B cell (primary cell): Measurements from ENCODE around the gene STEAP4. TPM values are rescaled to one million over a fixed set of nuclear protein-coding genes. Genes with fewer than 3 reads are reported as not detected.

Source experiments
- ATAC-seq: fragments of 200-7000 bp; cut with Tn5 transposase; one replicate; pipeline ENCODE4 v1.10.0; 2021; ENCODE audit warnings: low read depth, mild to moderate bottlenecking, moderate number of reproducible peaks, moderate library complexity
- CTCF ChIA-PET: fragments of 350-600 bp; sonication (Branson Sonifier 250); formaldehyde crosslinking; loops from one replicate; lab custom pipeline; 2021; ENCODE audit warnings: antibody characterized with exemption, inconsistent platforms; lab: Charles Lee
- POLR2A ChIA-PET: fragments of 350-600 bp; sonication (Branson Sonifier 250); formaldehyde crosslinking; loops from one replicate; lab custom pipeline; 2021; ENCODE audit warnings: antibody characterized with exemption; lab: Charles Lee
- DNase-seq: peaks from one replicate; pipeline ENCODE4 v3.0.0; 2013
- H2AFZ ChIP-seq: 2 replicates; pipeline ENCODE4 v1.6.1; 2012; ENCODE audit warnings: mild to moderate bottlenecking, low read depth, low read length; ENCODE audit not compliant: insufficient read depth, poor library complexity, severe bottlenecking
- H3K27ac ChIP-seq, 2 donors: 1 replicate in 1 of 2; 2 replicates in 1 of 2; pipeline ENCODE4 v1.5.1; 2012 to 2013; ENCODE audit warnings: low read length in 2 of 2, mild to moderate bottlenecking in 2 of 2, moderate library complexity in 1 of 2
- H3K27me3 ChIP-seq, 4 experiments: fragments of 200-600 bp in 1 of 4; sonication (generic) in 1 of 4; replicated peaks in 1 of 4; 1 replicate in 2 of 4; 2 replicates in 2 of 4; pipeline versions ENCODE4 v1.6.1 to v1.7.0; 2013 to 2016; ENCODE audit warnings: low read length in 3 of 4, mild to moderate bottlenecking in 2 of 4, mixed read lengths in 1 of 4, moderate library complexity in 1 of 4; ENCODE audit not compliant: insufficient read depth in 4 of 4, control insufficient read depth in 3 of 4; ENCODE audit errors: control extremely low read depth in 1 of 4
- H3K36me3 ChIP-seq, 2 experiments: replicated peaks in 1 of 2; 1 replicate in 1 of 2; 2 replicates in 1 of 2; pipeline versions ENCODE4 v1.6.1 to v1.7.1; 2013; ENCODE audit warnings: low read length in 1 of 2; ENCODE audit not compliant: insufficient read depth in 2 of 2, control insufficient read depth in 1 of 2; ENCODE audit errors: control extremely low read depth in 1 of 2, extremely low read depth in 1 of 2
- H3K4me1 ChIP-seq, 2 donors: fragments of 200-600 bp in 1 of 2; sonication (generic) in 1 of 2; 1 replicate in 1 of 2; 2 replicates in 1 of 2; pipeline versions ENCODE4 v1.5.1 to v1.6.1; 2013 to 2017; ENCODE audit warnings: low read length in 2 of 2; ENCODE audit not compliant: control insufficient read depth in 2 of 2, insufficient read depth in 2 of 2
- H3K4me2 ChIP-seq: replicated peaks from 2 replicates; pipeline ENCODE3; 2012; ENCODE audit warnings: mild to moderate bottlenecking, low read depth, low read length; ENCODE audit not compliant: poor library complexity, severe bottlenecking
- H3K4me3 ChIP-seq, 5 experiments: fragments of 200-600 bp in 1 of 5; sonication (generic) in 1 of 5; 1 replicate in 3 of 5; 2 replicates in 2 of 5; pipeline versions ENCODE4 v1.5.1 to v1.7.0; 2011 to 2016; ENCODE audit warnings: low read length in 4 of 5, mild to moderate bottlenecking in 4 of 5, low read depth in 2 of 5, control low read depth in 1 of 5, moderate library complexity in 1 of 5; ENCODE audit not compliant: insufficient read depth in 1 of 5; ENCODE audit errors: control extremely low read depth in 1 of 5, extremely low read depth in 1 of 5
- H3K79me2 ChIP-seq: fragments of 200-600 bp; sonication (generic); one replicate; pipeline ENCODE4 v1.6.0; 2016; ENCODE audit warnings: low read length; ENCODE audit not compliant: control insufficient read depth, insufficient read depth
- H3K9ac ChIP-seq: fragments of 200-600 bp; sonication (generic); 2 replicates; pipeline ENCODE4 v1.6.1; 2017; ENCODE audit warnings: mild to moderate bottlenecking, low read length, moderate library complexity
- H3K9me3 ChIP-seq, 3 donors: one replicate each; pipeline versions ENCODE4 v1.6.1 to v1.7.1; 2013; ENCODE audit warnings: low read length in 2 of 3; ENCODE audit not compliant: control insufficient read depth in 2 of 3, insufficient read depth in 1 of 3; ENCODE audit errors: control extremely low read depth in 1 of 3
- H4K20me1 ChIP-seq: 2 replicates; pipeline ENCODE4 v1.6.0; 2012; ENCODE audit warnings: mild to moderate bottlenecking, low read length; ENCODE audit not compliant: insufficient read depth, control insufficient read depth, poor library complexity, severe bottlenecking
- H3K27ac Mint-ChIP-seq: one replicate; pipeline ENCODE4 v1.8.0; 2021; ENCODE audit warnings: mixed read lengths
- H3K27me3 Mint-ChIP-seq: one replicate; pipeline ENCODE4 v1.8.0; 2021; ENCODE audit warnings: mixed read lengths
- H3K4me1 Mint-ChIP-seq: one replicate; pipeline ENCODE4 v1.8.0; 2021; ENCODE audit warnings: mixed read lengths
- H3K4me3 Mint-ChIP-seq: one replicate; pipeline ENCODE4 v1.8.0; 2021; ENCODE audit warnings: mixed read lengths
- H3K9me3 Mint-ChIP-seq: one replicate; pipeline ENCODE4 v1.8.0; 2022; ENCODE audit warnings: mixed read lengths; ENCODE audit not compliant: insufficient read depth
- EZH2 ChIP-seq: IDR thresholded peaks from 2 replicates; pipeline ENCODE4 v1.6.1; 2012; ENCODE audit warnings: borderline replicate concordance, low read depth, mild to moderate bottlenecking, moderate library complexity, low read length; ENCODE audit not compliant: insufficient read depth, poor library complexity, severe bottlenecking
- WGBS: methylation state at CpG from one replicate; pipeline ENCODE4 v1.1.5; 2013; ENCODE audit warnings: missing lambda C conversion rate; ENCODE audit not compliant: insufficient coverage; 5-methylcytosine and 5-hydroxymethylcytosine counted together
- intact Hi-C: fragments of 100-400 bp; cut with micrococcal nuclease; formaldehyde crosslinking; loops from one replicate; pipeline ENCODE4 v1.10.0; 2022
- polyA plus RNA-seq: library from polyadenylated mRNA; depleted of rRNA; stranded (reverse); fragments of >200 nt; gene quantifications from 2 replicates; pipeline ENCODE4 v1.2.3, GENCODE V29; 2012
- total RNA-seq, 2 donors: library from RNA; stranded (reverse); fragments of 120-200 nt in 1 of 2; gene quantifications; 1 replicate in 1 of 2; 2 replicates in 1 of 2; pipeline versions ENCODE4 v1.2.3 to v1.2.4, GENCODE V29; 2013 to 2022
- TF ChIP-seq, protein P1 (sequence below): fragments of 200-600 bp; IDR thresholded peaks from one replicate; pipeline ENCODE4 v1.8.0; 2022; ENCODE audit warnings: antibody characterized with exemption, mild to moderate bottlenecking

STEAP4 gene
- total and polyA plus RNA-seq, 2 donors (not counting 1 experiment from before 2014, with no cell fraction given): 0.04 TPM; not detected in 1

DNA sequence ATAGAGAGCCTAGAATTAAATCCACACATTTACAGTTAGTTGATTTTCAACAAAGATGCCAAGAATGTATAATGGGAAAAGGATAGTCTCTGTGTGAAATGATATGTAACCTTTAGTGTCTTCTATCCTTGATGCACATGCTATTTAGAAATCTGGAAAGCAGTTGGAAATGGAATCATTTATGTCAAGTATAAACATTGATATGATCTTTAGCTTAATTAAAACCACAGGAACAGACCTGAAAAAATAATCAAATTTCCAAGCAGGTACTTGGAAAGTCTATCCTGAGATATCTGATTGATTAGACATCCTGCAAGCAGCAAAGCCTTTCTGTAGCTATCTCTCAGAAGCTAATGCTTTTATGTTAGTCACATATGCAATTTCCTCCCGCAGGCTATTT, 62.4 kb downstream of the STEAP4 start:
- Histone ChIP-seq H3K79me2 (no peaks in the 10 kb centered on the region), H3K27ac (no peak overlapping the region), H3K4me3 (no peak overlapping the region), H4K20me1 (no peaks in the 10 kb centered on the region), H3K4me2 (no peak overlapping the region), H3K4me1 (no peaks in the 10 kb centered on the region), H3K9ac (no peak overlapping the region), H3K9me3 (no peaks in the 10 kb centered on the region), H3K36me3 (no peaks in the 10 kb centered on the region), H2AFZ (no peak overlapping the region), H3K27me3 (peaks cover 0 to 2% (median 0%) of the 10 kb centered on the region in 4 experiments)
- no CpG with 5 or more reads among the region's 1 CpG for WGBS
- Mint-ChIP-seq H3K4me3 (no peak overlapping the region), H3K9me3 (no peaks in the 10 kb centered on the region), H3K4me1 (no peaks in the 10 kb centered on the region), H3K27me3 (no peaks in the 10 kb centered on the region), H3K27ac (no peak overlapping the region)
- POLR2A ChIA-PET: no interaction called here
- TF ChIP-seq, protein P1, sequence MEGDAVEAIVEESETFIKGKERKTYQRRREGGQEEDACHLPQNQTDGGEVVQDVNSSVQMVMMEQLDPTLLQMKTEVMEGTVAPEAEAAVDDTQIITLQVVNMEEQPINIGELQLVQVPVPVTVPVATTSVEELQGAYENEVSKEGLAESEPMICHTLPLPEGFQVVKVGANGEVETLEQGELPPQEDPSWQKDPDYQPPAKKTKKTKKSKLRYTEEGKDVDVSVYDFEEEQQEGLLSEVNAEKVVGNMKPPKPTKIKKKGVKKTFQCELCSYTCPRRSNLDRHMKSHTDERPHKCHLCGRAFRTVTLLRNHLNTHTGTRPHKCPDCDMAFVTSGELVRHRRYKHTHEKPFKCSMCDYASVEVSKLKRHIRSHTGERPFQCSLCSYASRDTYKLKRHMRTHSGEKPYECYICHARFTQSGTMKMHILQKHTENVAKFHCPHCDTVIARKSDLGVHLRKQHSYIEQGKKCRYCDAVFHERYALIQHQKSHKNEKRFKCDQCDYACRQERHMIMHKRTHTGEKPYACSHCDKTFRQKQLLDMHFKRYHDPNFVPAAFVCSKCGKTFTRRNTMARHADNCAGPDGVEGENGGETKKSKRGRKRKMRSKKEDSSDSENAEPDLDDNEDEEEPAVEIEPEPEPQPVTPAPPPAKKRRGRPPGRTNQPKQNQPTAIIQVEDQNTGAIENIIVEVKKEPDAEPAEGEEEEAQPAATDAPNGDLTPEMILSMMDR: no peak
- no peak for TF ChIP-seq EZH2
- CTCF ChIA-PET: no interaction called here
- ATAC-seq (no peak), DNase-seq (no peak)
- intact Hi-C loops: no loop called here

GRCh38 chr7:88243345-88243909, 63.3 kb downstream of the STEAP4 start:
- Mint-ChIP-seq H3K27ac (no peak overlapping the region), H3K9me3 (no peaks in the 10 kb centered on the region), H3K4me1 (no peaks in the 10 kb centered on the region), H3K27me3 (no peaks in the 10 kb centered on the region), H3K4me3 (no peak overlapping the region)
- ChIA-PET POLR2A (no interaction called here), CTCF (interaction anchor here (1.1 kb wide), 1 partner anchor 114 kb away, joined by 3 read pairs; no protein-coding TSS in a partner anchor)
- H3K27ac ChIP-seq: no peak overlapping the region
- no peaks in the 10 kb centered on the region for H3K36me3 ChIP-seq
- H3K4me1 ChIP-seq: no peaks in the 10 kb centered on the region
- WGBS: no CpG with 5 or more reads among the region's 2 CpGs
- no peaks in the 10 kb centered on the region for H4K20me1 ChIP-seq
- peaks cover 0 to 2% (median 0%) of the 10 kb centered on the region in 4 experiments for H3K27me3 ChIP-seq
- intact Hi-C loops: no loop called here
- no peaks in the 10 kb centered on the region for H3K79me2 ChIP-seq
- ATAC-seq (peak; percentile 31), DNase-seq (peak; percentile 10)
- no peak overlapping the region for H2AFZ ChIP-seq
- no peak for TF ChIP-seq EZH2
- TF ChIP-seq, protein P1: peak; percentile 57
- no peak overlapping the region for H3K4me2 ChIP-seq
- no peaks in the 10 kb centered on the region for H3K9me3 ChIP-seq
- H3K4me3 ChIP-seq: no peak overlapping the region
- H3K9ac ChIP-seq: no peak overlapping the region
